PC-3 (cell line): ENCODE data around the gene SLC25A41.

ENCODE experiments used
- EZH2 ChIP-seq: fragments of 300-600 bp; sonication (generic); IDR thresholded peaks from one replicate; pipeline ENCODE4 v1.6.1; 2017; ENCODE audit warnings: antibody characterized with exemption, mild to moderate bottlenecking, low read length; ENCODE audit not compliant: unreplicated experiment
- TF ChIP-seq, protein P1 (sequence below): fragments of 300-600 bp; sonication (generic); conservative IDR thresholded peaks from 2 replicates; pipeline ENCODE4 v1.5.1; 2017; ENCODE audit warnings: antibody characterized with exemption, low read depth, mild to moderate bottlenecking, low read length

DNA sequence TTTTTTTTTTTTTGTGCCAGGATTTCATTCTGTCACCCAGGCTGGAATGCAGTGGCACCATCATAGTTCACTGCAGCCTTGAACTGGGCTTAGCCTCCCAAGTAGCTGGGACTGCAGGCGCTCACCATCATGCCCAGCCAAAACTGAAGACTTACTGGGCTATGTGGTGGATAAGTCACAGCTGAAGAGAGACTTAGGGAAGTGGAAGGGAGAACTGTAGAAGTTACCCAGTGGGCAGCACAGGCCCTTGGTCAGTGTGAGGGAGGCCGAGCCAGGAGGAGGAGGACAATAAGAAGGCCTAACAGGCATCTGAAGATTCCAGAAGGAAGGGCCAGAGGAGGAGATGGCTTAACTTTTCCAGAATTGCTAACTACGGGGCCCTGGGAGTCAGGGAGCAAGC is 53.8 kb downstream of the SLC25A41 start:
- TF ChIP-seq, protein P1, sequence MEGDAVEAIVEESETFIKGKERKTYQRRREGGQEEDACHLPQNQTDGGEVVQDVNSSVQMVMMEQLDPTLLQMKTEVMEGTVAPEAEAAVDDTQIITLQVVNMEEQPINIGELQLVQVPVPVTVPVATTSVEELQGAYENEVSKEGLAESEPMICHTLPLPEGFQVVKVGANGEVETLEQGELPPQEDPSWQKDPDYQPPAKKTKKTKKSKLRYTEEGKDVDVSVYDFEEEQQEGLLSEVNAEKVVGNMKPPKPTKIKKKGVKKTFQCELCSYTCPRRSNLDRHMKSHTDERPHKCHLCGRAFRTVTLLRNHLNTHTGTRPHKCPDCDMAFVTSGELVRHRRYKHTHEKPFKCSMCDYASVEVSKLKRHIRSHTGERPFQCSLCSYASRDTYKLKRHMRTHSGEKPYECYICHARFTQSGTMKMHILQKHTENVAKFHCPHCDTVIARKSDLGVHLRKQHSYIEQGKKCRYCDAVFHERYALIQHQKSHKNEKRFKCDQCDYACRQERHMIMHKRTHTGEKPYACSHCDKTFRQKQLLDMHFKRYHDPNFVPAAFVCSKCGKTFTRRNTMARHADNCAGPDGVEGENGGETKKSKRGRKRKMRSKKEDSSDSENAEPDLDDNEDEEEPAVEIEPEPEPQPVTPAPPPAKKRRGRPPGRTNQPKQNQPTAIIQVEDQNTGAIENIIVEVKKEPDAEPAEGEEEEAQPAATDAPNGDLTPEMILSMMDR = no peak
- no peak for TF ChIP-seq EZH2
